NB4 (cell line): Measurements from ENCODE around the gene ZNF77.

ENCODE experiments used
- DNase-seq: peaks from one replicate; pipeline ENCODE4 v3.0.0; 2010; ENCODE audit warnings: low read depth
- H3K4me3 ChIP-seq: one replicate; pipeline ENCODE4 v1.5.1; 2011; ENCODE audit warnings: mild to moderate bottlenecking, low read depth, low read length, moderate library complexity
- CTCF ChIP-seq: IDR thresholded peaks from one replicate; pipeline ENCODE4 v1.5.1; 2012; ENCODE audit warnings: low read depth, low read length
- MAX ChIP-seq: IDR thresholded peaks from 2 replicates; pipeline ENCODE4 v1.6.1; 2011; ENCODE audit warnings: low read depth, low read length
- MYC ChIP-seq: IDR thresholded peaks from 2 replicates; pipeline ENCODE4 v1.6.1; 2011; ENCODE audit warnings: low read depth, low read length
- POLR2A ChIP-seq: IDR thresholded peaks from 2 replicates; pipeline ENCODE4 v1.6.1; 2011; ENCODE audit warnings: mild to moderate bottlenecking; ENCODE audit not compliant: insufficient read length; ENCODE audit errors: extremely low read depth

The ZNF77 gene

DNA sequence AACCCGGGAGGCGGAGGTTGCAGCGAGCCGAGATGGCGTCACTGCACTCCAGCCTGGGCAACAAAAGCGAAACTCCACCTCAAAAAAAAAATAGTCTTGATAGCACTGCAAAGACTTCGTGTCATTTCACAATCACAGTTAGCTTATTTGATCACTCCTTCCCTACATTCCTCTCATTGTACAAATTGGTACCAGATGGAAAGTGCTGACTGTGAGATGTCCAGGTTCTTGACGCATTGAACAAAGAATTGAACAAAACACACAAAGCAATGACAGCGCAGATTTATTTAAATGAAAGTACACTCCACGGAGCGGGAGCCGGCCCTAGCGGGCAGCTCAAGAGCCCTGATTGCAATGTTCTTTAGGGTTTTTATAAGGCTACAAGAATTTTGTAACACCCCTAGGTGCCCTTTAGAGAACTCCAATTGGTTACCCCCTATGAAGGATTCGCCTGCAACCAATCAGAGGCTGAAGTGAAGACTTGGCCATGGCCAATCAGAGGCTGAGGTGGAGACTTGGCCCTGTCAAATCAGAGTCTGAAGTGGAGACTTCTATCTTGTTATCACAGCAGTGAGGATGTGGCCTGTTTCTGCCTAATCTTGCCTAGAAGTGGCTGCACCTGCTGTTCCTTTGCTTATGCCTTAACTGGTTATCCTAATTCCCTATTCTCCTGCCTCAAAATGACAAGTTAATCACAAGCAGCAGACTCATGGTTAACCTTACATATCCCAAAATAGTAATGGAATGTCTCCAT, 60.9 kb downstream of the ZNF77 start:
- TF ChIP-seq MAX (no peak), CTCF (no peak), POLR2A (no peak), MYC (no peak)
- no peak for DNase-seq
- H3K4me3 ChIP-seq = no peak overlapping the region
